Measurements from ENCODE around the gene GRM3.
"Not testable (repeated sequence)": the region's sequence is repeated elsewhere in the genome, so short reads cannot be mapped to it uniquely, and the experiment has no call there.

Gene GRM3

GRCh38 chr7:86643561-86644281 lies at the start of gene GRM3:
GRM3 (plus strand) TSS chr7:86643909; CDS start chr7:86765146, 121,237 bp downstream.
- no peak within 1 kb of the TSS for H3K27ac ChIP-seq
- TF ChIP-seq CTCF (conservative IDR thresholded peaks at IDR 0.05), result no peak

GRCh38 chr7:86598311-86598710 lies 45.4 kb upstream of the GRM3 start:
- peak; percentile 68 for TF ChIP-seq CTCF (conservative IDR thresholded peaks at IDR 0.05)
- H3K27ac ChIP-seq, result no peak overlapping the region

GRCh38 chr7:86598721-86599120 lies 45.0 kb upstream of the GRM3 start:
- H3K27ac ChIP-seq, result no peak overlapping the region
- TF ChIP-seq CTCF (conservative IDR thresholded peaks at IDR 0.05), result no peak

GRCh38 chr7:86600506-86601290 lies 43.0 kb upstream of the GRM3 start:
- no peak overlapping the region for H3K27ac ChIP-seq
- peak; percentile 50 for TF ChIP-seq CTCF (conservative IDR thresholded peaks at IDR 0.05)

- peak; percentile 71 for TF ChIP-seq CTCF (conservative IDR thresholded peaks at IDR 0.05)
- not testable (repeated sequence) for H3K27ac ChIP-seq
Measured at GRCh38 chr7:86615711-86616110, 28.0 kb upstream of the GRM3 start.

GRCh38 chr7:86644282-86645224 lies 844 bp downstream of the GRM3 start:
- H3K27ac ChIP-seq, result no peak overlapping the region
- TF ChIP-seq CTCF (conservative IDR thresholded peaks at IDR 0.05), result no peak

GRCh38 chr7:86645225-86645608 lies 1.5 kb downstream of the GRM3 start:
- H3K27ac ChIP-seq, result no peak overlapping the region
- TF ChIP-seq CTCF (conservative IDR thresholded peaks at IDR 0.05), result no peak

Data from VCaP (cell line).